ENCODE results near the gene SUSD1.
"Not testable (repeated sequence)": the region's sequence is repeated elsewhere in the genome, so short reads cannot be mapped to it uniquely, and the experiment has no call there.

The SUSD1 gene

DNA sequence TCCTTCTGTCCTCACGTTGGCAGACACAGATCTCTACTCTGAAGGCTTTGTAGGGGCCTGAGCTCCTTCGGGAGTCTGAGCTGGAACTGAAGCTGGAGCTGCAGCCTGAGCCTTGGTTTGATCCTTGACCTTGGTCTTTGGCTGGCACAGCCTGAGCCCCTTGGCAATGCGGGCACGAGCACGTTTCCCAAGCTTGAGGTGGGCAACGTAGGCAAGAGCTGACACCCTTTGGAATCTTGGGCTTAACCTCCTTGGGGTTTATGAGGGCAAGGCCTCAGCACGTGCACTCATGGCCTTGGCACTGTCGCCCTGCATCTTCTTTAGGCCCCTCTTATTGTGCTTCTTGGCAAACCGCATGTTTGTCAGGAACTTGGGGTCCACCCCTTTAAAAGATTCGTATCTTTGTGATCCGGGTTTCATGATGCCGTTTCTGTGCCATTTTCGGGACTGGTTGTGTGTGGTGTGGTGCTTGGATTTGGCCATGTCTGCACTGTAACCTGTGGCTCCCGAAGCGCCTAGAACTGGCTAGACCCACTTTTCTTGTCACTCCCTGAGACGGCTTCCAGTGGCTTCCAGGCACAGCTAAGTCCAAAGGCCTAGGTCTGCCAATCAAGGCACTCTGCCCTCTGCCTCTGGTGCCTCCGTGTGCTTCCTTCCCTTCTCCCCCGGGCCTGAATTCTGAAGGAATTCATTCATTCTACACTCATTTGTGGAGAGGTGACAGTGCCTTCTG is 1.4 kb downstream of the SUSD1 start:
- DNase-seq = no peak

DNA sequence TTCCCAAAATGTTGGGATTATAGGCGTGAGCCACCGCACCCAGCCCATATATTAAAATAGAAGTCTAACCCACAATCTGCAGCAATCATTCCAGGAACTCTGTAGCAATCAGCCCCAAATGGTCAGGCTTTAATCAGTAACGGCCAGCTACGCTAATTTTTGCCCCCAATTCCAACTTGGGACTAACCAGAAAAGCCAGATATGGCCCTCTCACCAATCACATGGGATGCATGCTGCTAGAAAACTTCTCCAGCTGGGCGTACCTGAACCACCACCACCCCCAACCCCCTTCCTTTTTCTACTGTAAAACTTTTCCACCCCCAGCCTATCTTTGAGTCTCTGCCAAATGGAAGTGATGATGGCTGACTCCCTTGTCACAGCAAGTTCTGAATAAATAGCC is 4.1 kb downstream of the SUSD1 start:
- DNase-seq = no peak

DNA sequence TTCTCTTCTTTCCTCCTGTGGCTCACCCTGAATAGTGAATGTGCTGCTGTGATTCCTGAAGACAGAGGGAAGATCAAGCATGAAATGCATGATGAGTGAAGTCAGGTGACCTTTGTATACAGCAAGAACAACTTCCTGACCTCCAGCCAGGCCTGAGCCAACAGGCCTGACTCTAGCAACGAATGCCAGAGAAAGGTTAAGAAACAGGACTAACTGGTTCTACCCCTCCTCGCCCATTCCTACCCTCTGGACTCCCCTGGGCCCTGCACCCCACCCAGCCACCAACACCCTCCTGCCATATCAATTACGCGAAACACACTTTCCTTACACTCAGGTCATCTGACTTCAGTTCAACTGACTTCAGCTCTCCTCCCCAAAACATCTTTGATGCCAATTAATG is 4.9 kb downstream of the SUSD1 start:
- DNase-seq = no peak

DNA sequence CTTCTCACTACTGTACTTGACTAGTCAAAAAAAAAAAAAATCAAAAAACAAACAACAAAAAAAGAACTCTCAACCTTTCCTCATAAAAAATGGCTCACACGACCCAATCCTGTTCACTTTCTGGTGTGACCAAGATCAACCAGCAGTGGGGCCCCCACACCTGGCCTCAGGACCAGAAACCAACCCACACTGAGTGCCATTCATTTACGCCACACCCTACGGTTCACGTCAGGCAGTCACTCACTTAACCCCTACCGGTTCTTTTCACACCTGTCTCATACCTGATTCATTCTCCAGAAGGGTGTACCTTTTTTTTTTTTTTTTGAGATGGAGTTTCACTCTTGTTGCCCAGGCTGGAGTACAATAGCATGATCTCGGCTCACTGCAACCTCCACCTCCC is 5.7 kb downstream of the SUSD1 start:
- no peak for DNase-seq

DNA sequence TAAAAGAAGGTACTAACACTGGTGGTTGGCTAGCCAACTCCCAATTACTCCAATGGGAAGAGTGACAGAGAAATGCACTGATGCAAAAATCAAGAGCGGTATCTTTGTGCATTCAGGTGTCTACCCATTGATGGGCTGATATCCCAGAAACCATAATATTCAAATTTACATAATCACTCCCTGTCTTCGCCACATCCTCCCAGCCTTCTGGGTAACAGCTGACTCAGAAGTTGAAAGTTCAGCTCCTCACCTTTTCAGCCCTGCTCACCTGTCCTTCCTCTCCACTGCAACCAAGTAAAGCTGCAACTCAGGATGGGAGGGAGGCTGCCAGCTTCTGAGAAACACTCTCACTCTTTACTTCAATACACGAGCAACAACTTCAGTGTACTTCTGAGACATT is 6.9 kb downstream of the SUSD1 start:
- no peak for DNase-seq

DNA sequence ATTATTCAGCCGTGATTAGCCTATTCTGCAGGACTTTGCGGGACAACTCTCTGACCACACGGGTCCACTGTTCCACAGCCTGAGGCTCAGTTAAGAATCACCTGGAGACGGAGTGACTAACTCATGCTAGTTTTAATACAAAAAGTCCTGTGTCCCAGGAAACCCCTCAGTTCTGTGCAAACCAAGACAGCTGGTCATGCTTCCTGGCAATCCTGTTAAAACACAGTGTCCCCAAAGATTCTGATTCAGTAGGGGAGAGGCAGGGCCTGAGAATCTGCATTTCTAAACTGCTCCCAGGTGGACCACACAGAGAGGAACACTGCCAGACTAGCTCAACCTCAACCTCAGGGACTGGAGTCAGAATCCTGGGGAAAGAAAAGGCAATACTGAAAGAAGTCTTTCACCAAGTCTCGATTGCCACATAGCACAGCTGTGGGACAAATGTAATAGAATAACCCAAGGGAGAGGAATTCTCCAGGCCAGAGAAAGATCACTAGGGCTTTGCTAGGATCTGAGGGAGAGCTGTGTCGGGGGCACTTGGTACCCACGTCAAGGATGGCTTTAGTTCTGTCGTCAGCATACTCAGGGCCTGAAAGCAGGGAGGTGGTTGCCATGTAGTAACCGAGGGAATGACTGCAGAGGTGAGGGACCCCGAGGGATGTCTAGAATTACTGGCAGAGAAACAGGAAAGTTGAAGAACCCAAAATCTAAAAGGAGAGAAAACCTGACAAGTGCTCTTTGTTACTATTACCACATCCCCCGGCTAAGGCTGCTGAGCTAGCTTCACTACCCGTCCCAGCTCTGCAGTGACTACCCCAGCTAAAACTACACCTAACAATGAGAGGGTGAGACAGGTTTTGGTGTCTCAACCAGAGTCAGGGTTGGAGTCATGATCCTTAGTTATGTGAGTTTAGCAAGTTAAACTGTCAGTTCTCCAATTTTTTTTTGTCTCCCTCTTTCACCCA is 8.6 kb downstream of the SUSD1 start:
- peak; percentile 68 for DNase-seq

DNA sequence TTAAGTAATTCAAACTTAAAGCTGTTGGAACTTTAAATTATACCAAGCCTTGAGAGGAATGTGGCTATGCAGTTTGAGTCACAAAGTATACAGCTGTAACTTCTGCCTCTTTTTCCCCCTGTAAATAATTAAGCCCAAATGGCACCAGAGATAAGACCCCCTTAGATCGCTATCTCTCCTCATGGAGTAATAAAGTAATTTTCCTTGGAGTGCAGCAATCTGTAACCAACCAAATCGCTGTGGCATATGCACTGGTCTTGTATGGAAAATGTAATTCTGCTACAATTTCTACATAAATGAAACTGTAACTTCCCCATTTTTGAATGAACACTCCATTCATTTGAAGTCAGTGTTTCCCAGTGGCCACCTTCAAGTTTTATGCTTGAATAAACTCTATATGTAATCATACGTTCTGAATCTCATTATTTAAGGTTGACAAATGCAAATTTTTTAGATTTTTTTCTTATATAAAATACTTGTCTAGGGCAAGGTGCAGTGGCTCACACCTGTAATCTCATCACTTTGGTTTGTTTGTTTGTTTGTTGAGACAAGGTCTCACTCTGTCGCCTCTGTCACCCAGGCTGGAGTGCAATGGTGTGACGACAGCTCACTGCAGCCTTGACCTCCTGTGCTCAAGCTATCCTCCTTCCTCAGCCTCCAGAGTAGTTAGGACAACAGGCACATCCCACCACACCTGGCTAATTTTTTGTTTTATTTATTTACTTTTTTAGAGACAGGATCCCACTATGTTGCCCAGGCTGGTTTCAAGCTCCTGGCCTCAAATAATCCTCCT is 12.3 kb downstream of the SUSD1 start:
- peak; percentile 25 for DNase-seq

DNA sequence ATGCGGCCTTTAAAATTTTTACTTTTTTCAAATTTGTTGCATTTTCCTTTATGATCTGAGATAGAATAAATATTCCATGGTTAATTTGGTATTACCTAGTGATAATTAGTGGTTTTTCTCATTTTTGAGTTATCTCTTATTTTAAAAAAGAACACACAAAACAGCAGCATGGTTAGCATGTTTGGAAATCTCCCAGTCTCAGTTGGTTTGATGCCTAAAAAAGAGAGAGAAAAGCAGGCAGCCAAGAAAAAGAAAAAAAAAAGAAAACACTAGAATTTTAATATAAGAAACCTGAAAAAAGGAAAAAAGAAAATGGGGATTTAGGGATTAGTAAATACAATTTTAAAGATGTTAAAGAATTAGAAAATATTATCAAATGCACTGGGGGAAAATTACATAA is 15.3 kb downstream of the SUSD1 start:
- DNase-seq = no peak

DNA sequence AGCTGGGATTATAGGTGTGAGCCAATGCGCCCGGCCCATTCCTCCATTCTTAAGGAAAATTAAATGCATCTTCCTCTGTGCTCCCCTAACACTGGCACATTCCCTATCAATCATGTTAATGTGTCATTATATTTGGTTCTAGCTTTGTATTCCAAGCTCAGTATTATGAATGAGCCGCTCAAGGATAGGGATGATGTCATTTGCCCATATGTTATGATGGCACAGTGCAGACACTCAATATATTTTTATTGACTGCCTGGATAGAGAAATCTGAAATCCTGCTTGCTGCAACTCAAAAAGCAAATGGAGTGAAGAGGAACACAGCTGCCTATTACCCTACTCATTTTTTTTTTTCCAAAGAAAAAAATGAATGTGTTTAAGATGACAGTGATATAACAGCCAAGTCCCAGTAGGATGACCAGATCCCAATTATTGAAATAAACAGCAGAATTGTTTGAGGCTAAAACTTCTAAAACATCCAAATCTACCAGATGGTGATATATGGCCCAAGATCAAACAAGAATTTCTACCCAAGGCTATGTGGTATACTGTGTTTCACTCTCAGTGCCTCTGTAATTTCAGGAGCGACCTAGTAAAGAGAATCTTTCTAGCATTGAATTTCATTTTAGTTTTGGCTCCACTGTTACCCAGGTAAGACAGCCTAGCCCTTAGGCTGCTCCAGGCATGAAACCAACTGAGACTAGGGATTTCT is 16.3 kb downstream of the SUSD1 start:
- no peak for DNase-seq

DNA sequence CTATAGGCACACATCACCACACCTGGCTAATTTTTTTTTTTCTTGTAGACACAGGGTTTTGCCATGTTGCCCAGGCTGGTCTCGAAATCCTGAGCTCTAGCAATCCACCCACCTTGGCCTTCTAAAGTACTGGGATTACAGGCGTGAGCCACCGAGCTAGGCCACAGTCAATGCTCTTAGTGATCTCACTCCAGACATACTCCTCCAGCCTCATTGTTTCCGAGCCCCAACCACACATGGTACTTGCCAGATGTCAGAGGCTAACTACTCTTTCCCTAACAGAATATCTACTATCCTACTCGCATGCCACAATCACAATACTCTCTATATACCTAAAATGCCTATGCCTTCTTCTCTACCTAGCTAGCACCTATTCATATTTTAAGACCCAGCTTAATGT is 17.1 kb downstream of the SUSD1 start:
- DNase-seq = no peak

DNA sequence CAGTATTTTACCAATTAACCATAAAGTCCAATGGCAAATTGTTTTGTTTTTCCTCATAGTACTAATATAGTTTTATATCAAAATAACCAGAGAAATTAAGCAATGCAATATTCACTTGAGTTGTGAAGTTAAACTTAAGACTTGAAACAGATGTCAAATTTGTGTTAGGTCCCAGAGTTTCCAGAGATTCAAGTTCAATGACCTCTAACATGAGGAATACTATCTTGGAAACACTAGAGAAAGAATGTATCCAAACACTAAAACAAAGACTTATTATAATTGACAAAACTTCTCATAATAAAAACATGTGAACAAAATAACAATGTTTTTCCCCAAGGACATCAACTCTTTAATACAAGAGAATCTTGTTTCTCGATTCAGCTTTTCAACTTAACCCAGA is 18.0 kb downstream of the SUSD1 start:
- DNase-seq = no peak

DNA sequence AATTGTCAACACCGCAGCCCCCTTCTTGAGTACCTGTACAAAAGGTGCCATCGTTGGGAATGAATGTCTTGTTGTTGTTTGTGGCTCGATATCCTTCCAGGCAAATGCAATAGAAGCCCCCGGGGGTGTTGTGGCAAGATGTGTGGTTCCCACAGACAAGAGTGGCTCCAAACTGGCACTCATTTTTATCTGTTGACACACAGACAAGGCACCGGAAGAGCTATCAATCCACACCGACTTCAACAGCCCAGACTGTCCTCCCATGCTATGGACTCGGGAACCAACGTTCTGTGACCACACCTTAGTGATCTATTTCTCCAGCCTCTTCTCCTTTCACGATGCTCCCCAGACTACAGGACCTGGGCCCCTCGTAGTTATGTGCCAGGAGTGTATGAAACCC is 25.9 kb downstream of the SUSD1 start:
- DNase-seq = no peak

DNA sequence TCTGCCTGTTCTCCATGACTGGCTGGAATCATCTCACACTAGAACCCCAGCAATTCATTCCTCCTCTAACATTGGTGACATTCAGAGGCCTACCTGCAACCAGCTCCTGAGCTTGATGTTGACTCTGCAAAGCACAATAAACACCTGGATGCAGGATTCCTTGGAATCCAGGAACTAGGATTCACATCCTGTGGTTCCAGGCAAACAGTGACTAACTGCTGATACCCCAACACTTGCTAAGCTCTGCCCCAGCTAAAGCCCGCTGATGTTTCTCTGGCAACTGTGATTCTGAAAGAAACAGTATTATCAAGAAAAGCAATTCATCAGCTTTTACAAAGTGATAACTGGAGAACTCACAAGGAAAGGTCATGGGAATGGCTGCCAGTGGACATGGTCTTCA is 29.2 kb downstream of the SUSD1 start:
- DNase-seq = no peak

DNA sequence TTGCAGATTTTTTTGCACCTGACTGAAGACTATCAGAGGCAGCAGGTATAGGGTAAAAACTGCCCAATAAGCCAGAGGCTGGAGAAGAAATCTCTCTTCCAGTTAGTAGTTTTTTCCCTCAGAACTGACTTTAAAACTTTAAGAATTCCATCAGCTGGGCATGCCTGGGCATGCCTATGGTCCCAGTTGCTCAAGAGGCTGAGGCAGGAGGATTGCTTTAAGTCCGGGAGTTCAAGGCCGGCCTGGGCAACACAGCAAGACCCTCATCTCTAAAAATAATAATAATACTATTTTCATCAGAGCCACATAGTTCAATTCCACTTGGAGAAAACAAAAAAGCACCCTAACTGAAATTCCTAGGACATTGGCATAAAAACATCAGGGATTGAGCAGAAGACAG is 30.3 kb downstream of the SUSD1 start:
- no peak for DNase-seq

DNA sequence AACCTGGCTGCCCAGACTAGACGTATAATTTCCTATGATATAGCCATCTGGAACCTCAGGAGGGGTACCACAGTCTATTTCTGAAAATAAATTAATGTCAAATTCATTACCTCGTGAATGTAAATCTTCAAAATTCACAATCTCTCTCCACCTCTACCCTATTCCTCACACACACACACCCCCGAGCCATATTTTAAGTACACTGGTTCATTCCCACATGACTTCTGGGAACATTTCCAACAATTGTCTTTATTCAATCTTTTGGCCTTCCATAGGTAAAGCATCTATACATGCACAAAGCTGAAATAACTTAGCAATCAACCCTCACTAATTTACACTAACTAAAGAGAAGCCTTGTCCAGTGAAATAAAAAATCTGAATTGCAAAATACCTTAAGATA is 32.7 kb downstream of the SUSD1 start:
- DNase-seq = no peak

DNA sequence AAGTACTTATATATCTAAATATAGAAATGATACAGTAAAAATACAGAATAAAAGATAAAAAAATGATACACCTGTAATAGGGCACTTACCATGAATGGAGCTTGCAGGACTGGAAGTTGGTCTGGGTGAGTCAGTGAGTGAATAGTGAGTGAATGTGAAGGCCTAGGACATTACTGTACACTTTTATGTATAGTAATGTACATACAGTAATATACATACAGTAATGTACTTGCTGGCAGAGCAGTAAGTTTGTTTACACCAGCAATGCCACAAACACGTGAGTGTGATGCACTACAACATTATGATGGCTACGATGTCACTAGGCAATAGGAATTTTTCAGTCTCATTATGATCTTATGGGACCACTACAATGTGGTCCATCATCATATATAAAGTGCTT is 34.2 kb downstream of the SUSD1 start:
- no peak for DNase-seq

DNA sequence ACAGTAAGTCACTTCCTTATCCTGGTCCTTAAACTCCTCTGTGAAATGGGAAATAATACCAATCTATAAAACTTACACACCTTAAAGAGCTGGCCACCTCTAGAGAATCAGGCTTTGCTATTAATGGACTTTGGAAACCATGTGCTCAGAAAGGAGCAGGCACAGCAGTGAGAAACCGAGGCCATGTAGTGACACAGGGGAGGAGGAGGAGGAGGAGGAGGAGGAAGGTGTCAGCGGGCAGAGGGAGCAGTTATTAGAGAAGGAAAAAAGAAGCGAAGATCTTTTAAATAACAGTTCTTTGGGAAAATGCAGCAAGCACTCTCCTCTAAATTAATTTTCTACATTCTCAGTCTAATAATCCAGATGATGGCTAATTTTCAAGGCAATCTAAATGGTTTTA is 38.0 kb downstream of the SUSD1 start:
- DNase-seq = no peak

DNA sequence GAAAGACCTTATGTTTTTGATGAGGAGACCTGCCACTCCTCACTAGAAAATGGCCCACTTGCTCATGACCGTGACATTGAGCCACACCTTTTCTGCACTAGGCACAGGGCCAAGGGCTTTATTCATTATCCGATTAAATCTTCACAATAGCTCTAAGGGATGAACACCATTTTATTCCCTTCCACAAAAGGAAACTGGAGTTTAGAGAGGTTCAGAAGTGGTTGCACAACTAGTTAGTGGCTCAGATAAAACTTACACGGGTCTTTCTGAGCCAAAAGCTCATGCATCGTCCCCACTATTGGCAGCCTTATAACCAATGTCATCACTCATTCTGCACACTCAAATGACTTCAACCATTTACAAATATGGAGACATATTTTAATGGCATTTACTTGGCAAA is 39.4 kb downstream of the SUSD1 start:
- no peak for DNase-seq

DNA sequence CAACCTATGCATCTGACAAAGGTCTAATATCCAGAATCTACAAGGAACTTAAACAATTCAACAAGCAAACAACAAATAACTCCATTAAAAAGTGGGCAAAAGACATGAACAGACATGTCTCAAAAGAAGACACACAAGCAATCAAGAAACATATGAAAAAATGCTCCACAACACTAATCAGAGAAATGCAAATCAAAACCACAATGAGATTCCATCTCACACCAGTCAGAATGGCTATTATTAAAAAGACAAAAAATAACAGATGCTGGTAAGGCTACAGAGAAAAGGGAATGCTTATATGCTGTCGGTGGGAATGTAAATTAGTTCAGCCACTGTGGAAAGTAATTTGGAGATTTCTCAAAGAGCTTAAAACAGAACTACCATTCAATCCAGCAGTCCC is 41.3 kb downstream of the SUSD1 start:
- not testable (repeated sequence) for DNase-seq

DNA sequence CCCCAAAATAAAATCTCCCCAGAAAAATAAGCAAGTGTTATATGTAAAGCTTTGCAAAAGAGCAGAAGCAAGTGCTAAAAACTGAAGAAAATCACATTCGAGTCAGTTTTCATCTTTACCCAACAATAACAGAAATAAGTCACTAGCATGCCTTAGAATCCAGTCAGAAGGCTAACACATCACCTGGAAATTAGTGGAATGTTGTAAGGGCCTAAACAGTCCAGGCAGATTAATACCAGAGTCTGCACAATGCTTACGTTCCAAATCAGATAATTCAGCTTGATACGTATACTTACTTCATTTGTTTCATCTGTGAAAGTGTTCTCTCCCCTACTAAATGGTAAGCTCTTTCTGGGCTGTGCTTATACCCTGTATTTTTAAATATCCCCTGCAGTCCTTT is 42.7 kb downstream of the SUSD1 start:
- peak; percentile 67 for DNase-seq

DNA sequence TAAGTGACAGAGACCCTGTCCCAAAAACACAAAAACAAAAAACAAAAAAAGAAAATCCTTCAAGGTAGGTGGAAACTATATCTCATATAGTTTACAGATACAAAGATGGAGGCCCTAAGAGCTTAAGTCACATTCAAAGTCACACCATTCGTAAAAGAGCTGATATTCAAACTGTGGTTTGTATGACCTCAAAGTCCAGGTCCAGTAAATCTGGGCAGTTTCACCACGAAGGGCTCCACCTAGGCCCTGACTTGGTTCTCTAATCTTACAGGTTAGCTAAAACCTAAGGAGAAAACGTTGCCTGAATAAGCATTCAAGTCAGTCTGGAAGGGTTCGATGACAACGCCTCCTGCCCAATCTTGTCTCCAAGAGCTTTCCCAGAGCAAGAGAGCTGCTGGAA is 44.1 kb downstream of the SUSD1 start:
- no peak for DNase-seq

DNA sequence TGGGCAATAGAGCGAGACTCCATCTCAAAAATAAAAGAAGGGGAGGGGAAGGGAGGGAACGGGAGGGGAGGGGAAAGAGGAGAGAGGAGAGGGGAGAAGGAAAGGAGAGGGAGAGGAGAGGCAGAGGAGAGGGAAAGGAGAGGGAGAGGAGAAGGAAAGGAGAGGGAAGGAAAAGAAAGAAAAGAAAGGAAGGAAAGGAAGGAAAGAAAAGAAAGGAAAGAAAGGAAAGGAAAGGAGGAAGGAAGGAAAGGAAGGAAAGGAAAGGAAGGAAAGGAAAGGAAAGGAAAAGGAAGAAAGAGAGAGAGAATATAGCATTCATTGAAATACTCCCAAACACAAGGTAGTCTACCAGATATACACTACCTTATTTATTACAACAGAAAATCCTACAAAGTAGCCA is 44.8 kb downstream of the SUSD1 start:
- no peak for DNase-seq

DNA sequence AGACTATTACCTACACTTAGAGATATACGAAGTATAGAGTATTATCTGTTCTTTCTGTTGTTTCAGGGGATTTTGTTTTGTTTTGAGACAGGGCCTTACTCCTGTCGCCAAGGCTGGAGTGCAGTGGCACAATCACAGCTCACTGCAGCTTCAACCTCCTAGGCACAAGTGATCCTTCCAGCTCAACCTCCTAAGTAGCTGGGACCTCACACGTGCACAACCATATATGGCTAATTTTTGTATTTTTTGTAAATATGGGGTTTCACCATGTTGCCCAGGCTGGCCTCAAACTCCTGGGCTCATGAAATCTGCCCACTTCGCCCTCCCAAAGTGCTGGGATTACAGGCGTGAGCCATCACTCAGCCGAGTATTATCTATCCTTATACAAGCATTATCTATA is 45.9 kb downstream of the SUSD1 start:
- DNase-seq = no peak

Data from kidney glomerular epithelial cell (primary cell).